ENCODE measurements around the gene GKAP1. TPM values are rescaled to one million over a fixed set of nuclear protein-coding genes. Genes with fewer than 3 reads are reported as not detected.
"Not testable (repeated sequence)": the region's sequence is repeated elsewhere in the genome, so short reads cannot be mapped to it uniquely, and the experiment has no call there.

The GKAP1 gene
- 10 to 100 TPM in 9 of 10 donors, 1 to 10 TPM in 1; 9.9 to 24.5 (median 16.8) TPM for polyA plus RNA-seq (ENCODE audit: insufficient read length in 10 of 10)
- long read RNA-seq, donor 1, partial matches to known transcripts: 0 of 1 reads
- long read RNA-seq, donor 1, other reads (novel, unspliced or antisense): 0 of 1 reads
- long read RNA-seq, donor 2: 0 reads
- long read RNA-seq, donor 3: 0 reads
- long read RNA-seq, donor 4: 0 reads
- long read RNA-seq, donor 5: 0 reads
- long read RNA-seq, donor 6, partial matches to known transcripts: 0 of 2 reads
- long read RNA-seq, donor 6, other reads (novel, unspliced or antisense): 0 of 2 reads
- long read RNA-seq, donor 7, partial matches to known transcripts: 0 of 2 reads
- long read RNA-seq, donor 7, other reads (novel, unspliced or antisense): 0 of 2 reads
- long read RNA-seq, donor 8, partial matches to known transcripts: 0 of 1 reads
- long read RNA-seq, donor 8, other reads (novel, unspliced or antisense): 0 of 1 reads
- long read RNA-seq, donor 9: 0 reads

DNA sequence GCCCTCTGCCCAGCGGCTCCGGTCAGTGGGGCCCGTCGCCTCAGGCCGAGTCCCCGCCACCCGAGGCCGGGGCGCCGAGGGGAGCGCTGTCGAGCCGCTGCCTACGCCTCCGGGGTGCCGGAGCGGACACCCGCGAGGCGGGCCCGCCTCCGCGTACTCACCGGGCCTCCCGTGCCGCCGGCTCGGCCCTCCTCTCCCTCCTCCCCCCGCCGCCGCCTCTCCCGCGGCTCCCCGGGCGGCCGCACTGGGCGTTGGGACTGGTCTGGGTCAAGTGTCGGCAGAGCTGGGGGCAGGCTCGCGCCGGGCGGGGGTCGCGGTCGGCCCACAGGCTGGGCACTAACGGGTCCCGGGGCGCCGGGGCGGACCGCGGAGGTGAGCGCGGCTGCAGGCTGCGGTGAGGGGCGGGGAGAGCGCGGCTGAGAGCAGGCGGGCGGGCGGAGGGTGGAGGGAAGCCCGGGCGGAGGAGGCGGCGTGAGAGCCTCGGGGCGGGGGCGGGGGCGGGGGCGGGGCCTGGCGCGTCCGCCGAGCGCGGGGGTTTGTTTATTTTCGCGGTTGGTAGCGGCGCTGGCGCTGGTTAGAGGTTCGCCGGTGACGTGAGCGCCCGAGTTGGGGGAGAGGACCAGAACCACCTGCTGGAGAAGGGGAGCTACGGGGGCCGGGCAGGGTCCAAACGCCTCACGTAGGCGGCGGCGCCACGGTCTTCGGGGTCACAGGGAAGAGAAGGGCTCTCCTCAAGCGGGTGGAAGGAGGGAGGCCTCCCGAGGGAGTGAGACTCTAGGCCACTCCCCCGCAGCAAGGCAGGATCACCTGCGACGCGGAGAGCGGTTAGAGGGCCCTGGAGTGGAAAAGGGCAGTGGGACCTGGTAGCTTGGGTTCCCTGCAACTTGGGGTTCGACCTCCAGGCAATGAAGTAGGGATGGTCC, at the start of gene GKAP1:
Gene GKAP1 (minus strand): TSS at position 414 of the 923 bp plus-strand sequence. CDS start 11,252 bp downstream, outside the sequence.
- DNase-seq: peak; percentile 41 to 82 (median 58)

DNA sequence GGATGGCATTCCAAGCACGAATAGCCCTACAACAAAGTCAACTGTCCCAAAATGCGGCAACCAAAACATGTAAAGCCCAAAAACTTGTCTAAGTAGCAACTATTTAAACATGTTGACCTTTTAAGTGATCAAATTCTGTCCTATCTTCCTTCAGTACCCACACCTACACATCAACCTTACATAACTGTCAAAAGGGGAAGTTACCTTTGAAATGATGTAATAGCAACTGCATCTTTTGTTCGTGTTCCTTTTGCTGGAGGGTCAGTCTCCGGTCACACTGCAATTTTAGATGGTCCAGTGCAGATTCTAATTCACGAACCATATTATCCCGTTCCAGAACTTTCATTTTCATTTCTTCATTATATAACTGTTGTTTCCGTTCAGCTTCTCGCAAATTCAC, 32.3 kb upstream of the GKAP1 start:
- not testable (repeated sequence) for DNase-seq

DNA sequence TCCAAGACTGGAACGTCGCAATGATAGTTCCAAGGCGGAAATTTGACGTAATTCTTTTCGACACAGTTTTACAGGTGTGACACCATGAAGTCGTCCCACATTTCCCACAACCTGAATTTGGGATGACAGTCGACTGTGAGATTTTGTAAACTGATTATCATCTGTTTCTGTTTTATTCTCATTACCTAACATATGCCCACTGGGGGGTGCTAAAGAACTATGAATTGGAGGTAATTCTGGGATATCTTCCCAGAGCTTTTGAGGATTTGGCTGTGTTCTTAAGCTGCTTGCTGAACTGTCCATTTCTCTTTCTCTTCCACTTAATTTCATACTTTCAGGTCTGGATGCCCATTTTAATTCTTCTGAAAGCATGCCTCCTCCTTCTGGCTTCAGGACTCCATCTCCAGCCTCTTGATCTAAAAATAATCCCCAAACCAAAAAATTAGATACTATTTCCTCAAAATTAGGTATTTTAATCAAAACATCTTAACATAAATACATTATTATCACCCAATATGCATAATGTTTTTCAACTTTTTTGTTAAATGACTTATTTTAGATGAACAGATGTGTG, 19.6 kb upstream of the GKAP1 start:
- peak in 1 of 3 donors; percentile 12 for DNase-seq

DNA sequence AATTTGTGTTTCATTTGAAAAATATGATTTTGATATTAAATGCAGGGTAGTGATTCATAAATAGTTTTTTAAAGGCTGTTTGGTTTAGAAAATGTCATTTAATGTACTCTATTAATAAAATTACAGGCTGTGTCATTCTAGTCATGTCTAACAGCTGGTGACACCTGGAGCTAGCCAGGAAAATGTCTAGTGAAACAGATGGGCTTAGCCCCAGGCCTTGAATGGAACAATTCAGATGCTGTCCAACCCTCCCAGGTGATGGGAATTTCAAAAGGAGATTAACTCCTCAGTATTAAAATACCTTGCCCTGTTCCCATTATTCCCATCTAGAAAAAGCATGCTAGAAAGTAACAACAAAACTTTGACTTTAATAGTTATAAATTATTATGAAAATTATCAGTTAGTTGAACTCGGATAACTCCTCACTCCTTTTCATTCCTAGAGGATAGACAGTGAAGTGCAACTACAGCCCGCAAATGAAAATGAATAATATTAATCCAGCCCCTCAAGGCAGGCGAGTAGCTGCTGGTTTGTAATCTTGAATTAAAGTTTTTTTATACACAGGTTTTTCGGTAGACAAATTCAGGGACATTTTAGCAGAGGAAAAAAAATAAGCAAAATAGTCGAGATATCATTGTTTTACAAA, 13.0 kb upstream of the GKAP1 start:
- DNase-seq: not testable (repeated sequence)

DNA sequence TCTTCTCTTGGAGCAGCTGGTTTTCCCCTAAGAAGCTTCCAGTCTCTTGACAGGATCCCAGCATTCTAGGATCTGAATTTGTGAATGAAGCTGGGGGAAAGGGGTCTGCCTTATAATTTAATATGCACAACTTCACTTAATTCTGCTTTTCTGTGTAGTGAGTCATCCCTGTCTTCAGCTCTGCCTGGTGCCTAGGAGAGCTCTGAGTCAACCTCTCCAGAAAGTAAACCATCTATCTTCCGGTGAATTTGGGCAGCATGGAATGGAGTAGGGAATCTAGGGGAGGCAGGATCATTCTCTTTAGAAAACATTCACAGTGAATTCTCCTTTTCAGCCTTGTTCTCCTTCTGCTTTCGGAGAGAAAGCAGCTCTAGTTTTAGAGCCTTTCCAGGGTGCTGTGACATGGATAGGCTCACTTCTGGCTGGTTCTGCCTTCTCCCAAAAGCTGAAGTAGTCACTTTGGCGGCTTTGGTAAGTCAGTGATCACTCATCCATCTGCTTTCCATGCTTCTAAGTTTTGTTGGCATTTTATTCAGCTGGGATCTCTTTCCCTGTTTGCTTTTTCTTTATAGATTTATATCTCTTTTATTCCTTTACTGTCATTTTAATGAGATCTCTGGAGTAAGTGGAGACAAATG, 7.5 kb upstream of the GKAP1 start:
- DNase-seq: not testable (repeated sequence)

DNA sequence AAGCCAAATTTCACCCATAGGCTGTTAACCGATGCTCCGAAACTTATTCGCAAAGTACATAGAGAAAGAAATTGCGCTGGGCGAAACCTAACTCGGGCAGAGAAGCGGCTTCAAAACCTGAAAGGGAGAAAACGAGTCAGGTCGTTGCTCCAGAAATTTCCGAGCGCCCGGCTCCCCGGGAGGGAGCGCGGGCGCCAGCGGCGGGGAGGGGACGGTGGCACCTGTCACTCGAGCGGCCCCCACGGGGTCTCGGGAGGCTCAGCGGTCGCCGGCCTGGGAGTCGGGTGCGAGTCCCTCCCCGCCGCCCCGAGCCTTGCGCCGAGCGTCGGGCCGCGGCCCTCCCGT, 586 bp downstream of the GKAP1 start:
- peak in 1 of 3 donors; percentile 22 for DNase-seq

DNA sequence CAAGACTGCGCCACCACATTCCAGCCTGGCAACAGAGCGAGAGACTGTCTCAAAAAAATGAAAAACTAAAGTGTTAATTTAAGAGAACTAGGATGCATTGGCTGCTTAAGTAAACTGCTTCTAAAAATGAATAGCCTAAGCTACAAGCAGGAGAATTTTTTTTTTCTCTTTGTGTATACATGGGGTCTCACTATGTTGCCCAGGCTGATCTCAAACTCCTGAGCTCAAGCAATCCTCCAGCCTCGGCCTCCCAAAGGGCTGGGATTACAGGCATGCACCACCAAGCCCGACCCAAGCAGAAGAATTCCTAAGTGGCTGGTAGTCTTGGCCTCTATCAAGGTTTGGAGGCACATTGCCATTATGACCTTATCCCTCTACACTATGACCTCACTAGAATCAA, 2.4 kb downstream of the GKAP1 start:
- not testable (repeated sequence) for DNase-seq

DNA sequence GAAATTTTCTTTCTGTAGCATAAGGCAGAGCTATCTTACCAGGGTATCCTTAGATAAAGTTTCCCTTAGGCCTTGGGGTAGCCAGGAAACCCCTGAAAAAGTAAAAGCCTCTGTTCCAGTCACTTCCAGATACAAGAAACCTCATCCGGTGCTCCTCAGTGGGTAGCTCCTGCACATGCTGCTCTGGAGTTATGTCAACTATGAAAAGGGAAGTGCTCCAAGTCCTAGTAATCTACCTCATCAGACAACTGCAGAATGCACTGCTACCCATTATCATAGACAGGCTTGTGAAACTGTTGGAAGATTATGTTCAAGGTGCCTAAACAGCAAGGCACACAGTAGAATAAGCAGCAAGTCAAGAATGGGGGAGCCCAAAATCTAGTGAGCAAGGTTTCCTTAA, 8.4 kb downstream of the GKAP1 start:
- DNase-seq: not testable (repeated sequence)

DNA sequence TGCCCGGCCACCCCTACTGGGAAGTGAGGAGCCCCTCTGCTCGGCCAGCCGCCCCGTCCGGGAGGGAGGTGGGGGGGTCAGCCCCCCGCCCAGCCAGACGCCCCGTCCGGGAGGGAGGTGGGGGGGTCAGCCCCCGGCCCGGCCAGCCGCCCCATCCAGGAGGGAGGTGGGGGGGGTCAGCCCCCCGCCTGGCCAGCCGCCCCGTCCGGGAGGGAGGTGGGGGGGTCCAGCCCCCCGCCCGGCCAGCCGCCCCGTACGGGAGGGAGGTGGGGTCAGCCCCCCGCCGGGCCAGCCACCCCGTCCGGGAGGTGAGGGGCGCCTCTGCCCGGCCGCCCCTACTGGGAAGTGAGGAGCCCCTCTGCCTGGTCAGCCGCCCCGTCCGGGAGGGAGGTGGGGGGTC, 13.1 kb downstream of the GKAP1 start:
- not testable (repeated sequence) for DNase-seq

DNA sequence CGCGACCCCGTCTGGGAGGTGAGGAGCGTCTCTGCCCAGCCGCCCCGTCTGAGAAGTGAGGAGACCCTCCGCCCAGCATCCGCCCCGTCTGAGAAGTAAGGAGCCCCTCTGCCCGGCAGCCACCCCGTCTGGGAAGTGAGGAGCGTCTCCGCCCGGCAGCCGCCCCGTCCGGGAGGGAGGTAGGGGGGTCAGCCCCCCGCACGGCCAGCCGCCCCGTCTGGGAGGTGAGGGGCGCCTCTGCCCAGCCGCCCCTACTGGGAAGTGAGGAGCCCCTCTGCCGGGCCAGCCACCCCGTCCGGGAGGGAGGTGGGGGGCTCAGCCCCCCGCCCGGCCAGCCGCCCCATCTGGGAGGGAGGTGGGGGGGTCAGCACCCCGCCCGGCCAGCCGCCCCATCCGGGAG, 13.6 kb downstream of the GKAP1 start:
- not testable (repeated sequence) for DNase-seq

DNA sequence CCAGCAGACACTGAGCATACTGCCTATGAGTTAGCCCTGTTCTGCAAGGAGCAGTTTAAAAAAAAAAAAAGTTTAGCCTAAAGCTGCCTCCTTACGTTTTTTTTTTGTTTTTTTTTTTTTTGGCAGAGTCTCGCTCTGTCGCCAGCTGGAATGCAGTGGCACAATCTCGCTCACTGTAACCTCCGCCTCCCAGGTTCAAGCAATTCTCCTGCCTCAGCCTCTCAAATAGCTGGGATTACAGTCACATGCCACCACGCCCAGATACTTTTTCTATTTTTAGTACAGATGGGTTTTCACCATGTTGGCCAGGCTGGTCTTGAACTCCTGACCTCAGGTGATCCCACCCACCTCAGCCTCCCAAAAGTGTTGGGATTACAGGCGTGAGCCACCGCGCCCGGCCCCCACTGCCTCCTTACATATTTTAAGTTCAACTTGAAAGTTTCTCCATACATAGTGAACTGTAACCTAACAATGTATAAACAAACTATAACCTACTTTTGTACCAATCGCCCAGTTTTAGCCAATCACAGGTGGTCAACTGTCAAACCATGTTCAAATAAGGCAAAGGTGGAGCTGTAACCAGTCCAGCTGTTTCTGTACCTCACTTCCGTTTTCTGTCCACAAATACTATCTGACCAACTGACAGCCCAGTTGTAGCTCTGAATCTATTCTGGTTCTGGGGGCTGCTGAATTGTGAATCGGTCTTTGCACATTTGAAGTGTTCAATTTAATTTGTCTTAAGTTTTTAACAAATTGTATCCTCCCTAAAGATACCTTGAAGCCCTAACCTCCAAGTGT, 17.1 kb downstream of the GKAP1 start:
- DNase-seq: no peak

DNA sequence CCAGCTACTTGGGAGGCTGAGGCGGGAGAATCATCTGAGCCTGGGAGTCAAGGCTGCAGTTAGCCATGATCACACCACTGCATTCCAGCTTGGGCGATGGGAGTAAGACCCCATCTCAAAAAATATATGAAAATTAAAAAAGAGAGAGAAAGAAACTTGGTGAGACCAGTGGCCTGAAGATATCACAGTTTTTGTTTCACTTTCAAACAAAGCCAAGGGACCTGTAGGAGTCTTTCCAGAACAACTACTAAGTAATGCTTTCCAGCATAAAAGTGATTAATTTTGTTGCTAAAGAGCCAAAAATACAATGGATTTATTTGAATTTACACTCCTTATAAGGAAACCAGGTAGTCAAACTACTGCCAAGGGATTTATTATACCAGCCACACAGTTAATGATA, 23.5 kb downstream of the GKAP1 start:
- DNase-seq: no peak

DNA sequence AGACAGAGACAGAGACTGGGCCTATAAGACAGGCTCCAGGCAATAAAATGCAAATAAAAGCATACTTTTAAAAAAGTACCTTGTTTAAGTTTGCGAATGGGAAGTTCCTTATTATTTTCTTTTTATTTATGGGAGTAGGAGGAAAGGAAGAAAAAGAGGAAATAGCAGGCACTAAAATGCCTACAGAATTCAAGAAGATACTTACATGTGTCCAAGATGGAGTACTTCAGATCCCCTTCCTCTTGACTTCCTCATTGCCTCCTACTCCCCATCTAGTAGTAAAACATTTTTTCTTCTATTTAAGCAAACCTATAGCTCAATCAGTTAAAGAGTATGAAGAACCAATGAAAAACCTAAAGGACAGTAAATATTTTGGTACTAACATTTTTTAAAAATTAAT, 24.8 kb downstream of the GKAP1 start:
- no peak for DNase-seq

DNA sequence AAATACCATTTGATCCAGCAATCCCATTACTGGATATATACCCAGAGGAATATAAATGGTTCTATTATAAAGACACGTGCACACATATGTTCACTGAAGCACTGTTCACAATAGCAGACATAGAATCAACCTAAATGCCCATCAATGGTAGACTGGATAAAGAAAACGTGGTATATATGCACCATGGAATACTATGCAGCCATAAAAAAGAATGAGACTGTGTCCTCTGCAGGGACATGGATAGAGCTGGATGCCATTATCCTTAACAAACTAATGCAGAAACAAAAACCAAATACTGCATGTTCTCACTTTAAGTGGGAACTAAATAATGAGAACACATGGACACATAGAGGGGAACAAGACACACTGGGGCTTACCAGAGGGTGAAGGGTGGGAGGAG, 39.4 kb downstream of the GKAP1 start:
- DNase-seq: no peak

DNA sequence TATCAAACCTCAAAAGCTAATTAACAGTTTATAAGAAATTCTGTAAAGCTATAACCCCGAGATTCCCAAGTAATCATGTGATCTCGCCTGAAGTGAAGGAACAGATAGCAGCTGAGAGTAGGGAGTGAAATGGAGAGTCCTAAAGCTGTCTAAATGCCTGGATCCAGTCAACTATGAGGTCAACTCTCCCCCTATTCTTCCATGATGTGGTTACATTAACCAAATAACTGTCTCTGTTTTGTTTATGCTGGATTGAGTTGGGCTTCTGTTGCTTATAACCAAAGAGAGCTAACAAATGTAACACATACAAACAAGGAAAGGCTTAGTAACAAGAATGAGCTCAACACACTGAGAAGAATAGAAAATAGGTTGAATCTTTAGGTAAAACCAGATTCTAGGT, 41.6 kb downstream of the GKAP1 start:
- DNase-seq: no peak

DNA sequence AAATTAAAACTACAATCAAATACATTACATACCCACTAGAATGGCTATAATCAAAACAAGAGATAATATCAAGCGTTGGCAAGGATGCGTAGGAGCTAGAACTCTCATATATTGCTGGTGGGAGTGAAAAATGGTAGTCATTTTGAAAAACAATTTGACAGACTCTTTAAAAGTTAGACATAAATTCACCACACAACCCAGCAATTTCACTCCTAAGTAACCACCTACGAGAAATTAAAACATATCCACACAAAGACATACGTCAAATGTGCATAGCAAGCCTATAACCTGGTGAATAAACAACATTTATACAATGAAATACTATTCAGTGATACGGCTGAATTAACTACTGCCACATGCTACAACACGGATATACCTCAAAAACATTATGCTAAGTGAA, 44.7 kb downstream of the GKAP1 start:
- no peak for DNase-seq

DNA sequence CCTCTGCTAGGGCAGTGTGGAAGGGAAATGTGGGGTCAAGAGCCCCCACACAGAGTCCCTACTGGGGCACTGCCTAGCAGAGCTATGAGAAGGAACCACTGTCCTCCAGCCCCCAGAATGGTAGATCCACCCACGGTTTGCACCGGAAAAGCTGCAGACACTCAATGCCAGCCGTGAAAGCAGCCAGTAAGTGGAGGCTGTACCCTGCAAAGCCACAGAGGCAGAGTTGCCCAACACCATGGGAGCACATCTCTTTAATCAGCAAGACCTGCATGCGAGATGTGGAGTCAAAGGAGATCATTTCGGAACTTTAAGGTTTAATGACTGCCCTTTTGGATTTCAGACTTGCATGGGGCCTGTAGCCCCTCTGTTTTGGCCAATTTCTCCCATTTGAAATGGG, 52.2 kb downstream of the GKAP1 start:
- DNase-seq: no peak

DNA sequence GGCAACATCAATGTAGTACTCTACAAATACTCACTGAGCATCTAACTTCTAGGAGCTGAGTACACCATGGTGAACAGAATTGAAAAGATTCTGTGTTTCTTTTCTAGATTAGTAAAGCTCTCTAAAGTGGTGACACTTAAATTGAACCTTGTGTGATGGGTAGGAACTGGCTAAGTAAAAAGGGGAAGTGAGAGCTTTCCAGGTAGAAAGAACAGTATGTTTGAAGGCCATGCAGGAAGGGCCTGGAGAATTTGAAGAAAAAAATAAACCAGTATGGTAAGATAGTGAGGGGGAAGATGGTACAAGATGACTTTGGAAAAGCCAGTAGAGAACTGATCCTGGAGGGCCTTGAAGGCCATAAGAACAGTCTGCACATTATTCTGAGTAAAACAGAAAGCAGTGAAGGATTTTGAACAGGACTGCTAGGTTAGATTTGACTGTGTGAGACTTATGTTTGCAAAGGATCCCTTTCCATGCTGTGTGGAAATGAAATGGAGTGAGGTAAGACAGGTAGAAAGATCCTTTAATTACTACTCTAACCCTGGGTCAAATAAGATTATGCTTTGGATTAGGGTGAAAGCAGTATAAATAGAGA, 63.1 kb downstream of the GKAP1 start:
- no peak for DNase-seq

DNA sequence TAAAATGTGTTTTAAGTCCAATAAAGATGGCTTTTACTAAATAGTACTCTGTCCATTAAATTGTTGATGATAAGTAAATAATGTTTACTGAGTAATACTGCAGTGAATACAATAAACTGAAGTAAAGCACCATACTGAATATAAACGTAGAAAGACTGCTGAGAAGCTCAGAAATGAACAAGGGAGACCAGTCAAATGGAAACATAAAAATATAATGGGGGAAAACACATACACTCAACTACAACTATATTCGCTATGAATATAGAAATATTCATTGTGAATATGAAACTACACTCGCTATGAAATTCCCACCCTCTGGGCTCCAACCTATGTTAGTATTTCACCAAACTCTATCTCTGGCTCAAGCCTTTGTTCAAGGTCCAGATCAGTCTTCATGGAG, 67.9 kb downstream of the GKAP1 start:
- DNase-seq: no peak

DNA sequence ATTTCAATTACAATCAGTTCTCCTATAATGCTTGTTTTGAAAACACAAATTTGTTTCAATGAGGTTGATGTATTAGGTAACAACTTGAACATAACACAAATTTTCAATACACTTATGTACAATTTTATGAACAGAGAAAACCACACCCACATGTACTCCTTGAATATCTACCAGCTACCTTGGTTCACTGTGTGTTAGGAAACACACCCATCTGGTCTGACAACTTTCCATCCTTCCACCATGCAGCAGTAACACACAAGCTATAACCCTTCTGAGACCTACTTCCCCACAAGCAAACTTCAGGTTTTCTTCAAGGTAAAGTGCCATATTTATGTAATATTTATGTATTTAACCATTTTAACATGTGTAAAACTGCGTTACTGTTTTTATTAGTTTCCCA, 73.4 kb downstream of the GKAP1 start:
- DNase-seq: no peak
